HG03045 (cell line): ENCODE results near the gene MPO.
A peak's percentile ranks its signal among the peaks of the same experiment; 100 is the strongest.

Experiments
- ATAC-seq: cut with Tn5 transposase; IDR thresholded peaks from one replicate; pipeline ENCODE4 v1.9.1; 2021; ENCODE audit warnings: mild to moderate bottlenecking, moderate library complexity; ENCODE audit not compliant: unreplicated experiment

The MPO gene

GRCh38 chr17:58320570-58321323, 40.0 kb upstream of the MPO start:
- no peak for ATAC-seq

GRCh38 chr17:58320163-58320558, 39.4 kb upstream of the MPO start:
- no peak for ATAC-seq

DNA sequence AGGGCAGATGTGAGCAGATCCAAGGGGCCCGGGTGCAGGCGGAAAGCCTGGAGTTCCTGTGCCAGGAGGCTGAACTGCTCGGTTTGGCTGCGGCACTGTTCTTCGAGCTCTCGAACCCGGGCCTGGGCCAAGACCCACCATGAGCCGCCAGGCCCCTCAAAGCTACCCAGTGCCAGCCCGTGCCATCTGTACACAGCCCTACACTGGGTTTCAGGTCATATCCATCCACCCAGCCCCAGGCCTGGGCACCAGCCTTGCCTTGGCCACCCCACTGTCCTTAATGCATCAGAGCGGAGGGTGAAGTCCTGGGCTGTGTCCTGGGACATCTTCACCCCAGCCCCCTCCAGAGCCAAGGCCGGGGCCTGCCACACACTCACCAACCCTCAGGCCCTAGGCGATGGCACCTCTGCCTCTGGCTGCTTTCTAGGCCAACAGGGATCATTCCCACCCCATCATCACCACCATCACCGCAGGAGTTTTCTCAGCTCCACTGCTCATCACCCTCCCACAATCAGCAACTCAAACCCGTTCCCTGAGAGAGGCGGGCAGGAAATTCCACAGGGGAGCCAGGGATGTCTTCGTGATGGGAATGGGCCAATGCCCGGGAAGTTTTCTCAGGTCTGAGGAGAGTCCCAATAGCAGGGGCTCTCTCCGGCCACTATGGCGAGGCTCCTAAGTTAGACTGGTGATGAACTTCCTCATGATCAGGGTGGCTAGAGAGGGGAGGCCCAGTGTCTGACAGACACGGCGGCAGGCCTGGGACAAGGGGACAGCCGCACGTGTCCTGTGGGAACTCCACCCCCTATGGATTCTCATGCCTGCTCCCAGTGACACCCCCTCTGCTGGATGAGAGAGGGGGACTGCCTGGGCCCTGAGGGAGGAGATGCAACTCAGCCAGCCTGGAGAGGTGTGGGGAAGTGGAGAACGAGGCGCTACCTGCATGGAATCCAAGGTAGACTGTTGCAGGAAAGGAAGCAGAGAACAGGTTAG, 38.7 kb upstream of the MPO start:
- ATAC-seq = no peak

DNA sequence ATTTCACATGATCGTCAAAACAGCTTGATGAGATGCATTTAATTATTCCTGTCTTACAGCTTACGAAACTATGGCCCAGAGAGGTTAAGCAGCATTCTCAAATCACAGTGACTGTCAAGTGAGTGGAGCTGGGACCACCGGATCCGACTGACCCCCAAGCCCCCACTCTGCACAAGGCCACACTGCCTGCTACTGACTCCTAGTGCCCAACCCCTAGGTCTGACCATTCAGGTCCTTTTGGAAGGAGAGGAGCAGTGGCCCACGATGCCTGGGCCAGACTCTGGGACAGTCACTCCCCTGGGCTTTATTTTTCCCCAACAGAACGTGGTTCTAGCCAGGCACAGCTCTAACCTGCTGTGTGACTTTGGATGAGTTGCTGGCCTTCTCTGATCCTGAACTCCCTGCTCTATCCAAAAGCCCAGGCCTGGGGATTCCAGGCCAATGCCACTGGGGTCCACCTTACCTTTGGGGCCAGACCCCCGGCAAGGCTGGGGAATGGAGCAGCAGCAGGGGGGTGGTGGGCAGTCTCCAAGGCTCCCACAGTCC, 38.0 kb upstream of the MPO start:
- no peak for ATAC-seq

GRCh38 chr17:58318065-58318481, 37.3 kb upstream of the MPO start:
- ATAC-seq = no peak

GRCh38 chr17:58317421-58318064, 36.8 kb upstream of the MPO start:
- peak; percentile 48 for ATAC-seq

DNA sequence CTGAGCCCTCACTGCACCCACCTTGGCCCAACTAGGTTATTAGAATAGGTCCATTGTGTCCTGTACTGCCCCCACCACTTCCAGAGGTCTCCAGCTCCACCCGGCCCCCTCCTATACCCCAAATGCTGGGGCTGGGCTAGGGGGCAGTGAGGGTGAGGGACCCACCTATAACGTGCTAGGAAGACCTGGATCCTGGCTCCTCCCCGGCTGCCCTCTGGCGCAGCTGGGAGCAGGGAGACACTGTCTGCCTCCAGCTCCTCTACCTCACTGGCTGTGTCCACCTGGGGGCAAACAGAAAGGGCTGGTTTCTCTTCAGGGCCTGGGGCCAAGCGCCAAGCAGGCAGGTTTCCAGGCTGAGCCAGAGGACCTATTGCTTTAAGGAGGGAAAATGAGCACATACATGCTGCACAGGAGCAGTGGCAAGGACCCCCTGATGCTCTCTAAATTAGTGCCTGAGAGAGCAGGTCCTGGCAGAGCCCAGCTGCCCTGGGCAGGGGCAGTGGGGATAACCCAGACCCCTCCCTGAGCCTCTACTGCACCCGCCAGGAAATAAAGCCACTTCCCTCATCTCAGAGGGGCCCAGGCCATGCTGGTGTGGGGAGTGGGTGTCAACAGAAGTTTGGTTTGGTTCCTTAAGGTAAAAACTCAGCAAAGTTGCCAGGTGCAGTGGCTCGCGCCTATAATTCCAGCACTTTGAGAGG, 35.7 kb upstream of the MPO start:
- no peak for ATAC-seq

- no peak for ATAC-seq
These were observed 35.0 kb upstream of the MPO start for GRCh38 chr17:58315750-58316149.

- ATAC-seq = no peak
These were observed 34.6 kb upstream of the MPO start for GRCh38 chr17:58315281-58315711.

GRCh38 chr17:58314706-58315015, 33.9 kb upstream of the MPO start:
- ATAC-seq = no peak

DNA sequence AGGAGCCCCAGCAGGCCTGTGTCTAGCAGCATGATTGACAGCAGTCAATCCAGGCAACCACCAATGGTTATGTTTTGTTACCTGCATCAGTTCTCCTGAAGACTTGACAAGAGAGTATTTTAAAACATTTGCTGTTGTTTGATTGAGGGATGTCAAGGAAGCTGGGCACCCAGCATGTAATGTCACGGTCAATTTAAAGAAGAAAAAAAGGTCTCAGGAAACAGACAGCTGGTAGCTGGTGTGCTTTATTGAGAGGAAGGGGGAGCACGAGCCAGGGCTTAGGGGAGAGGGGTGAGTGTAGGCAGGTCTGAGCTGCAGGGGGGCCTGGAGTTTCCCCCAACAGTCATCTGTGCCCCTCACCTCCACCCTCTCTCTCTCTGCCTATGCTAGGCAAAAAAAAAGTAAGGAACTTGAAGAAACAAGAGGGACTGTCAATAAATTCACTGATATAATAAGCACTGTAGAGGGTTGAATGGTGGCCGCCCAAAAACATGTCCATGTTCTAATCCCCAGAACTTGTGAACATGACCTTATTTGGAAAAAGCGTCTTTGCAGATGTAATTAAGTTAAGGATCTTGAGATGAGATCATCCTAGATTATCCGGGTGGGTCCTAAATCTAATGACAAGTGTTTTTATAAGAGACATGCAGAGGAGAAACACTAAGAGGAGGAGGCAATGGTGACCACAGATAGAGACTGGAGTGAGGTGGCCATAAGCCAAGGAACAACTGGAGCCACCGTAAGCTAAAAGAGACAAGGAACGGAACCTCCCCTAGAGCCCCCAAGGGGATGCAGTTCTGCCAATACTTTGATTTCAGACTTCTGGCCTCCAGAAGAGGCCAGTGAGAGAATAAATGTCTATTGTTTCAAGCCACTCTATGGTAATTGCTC, 33.3 kb upstream of the MPO start:
- no peak for ATAC-seq

GRCh38 chr17:58312829-58313228, 32.1 kb upstream of the MPO start:
- ATAC-seq = no peak

- ATAC-seq = no peak
These were observed 31.4 kb upstream of the MPO start for GRCh38 chr17:58312021-58312630.

- ATAC-seq = no peak
These were observed 30.7 kb upstream of the MPO start for GRCh38 chr17:58311429-58311894.

GRCh38 chr17:58310511-58311428, 30.0 kb upstream of the MPO start:
- ATAC-seq = no peak

GRCh38 chr17:58309918-58310259, 29.2 kb upstream of the MPO start:
- ATAC-seq = no peak

DNA sequence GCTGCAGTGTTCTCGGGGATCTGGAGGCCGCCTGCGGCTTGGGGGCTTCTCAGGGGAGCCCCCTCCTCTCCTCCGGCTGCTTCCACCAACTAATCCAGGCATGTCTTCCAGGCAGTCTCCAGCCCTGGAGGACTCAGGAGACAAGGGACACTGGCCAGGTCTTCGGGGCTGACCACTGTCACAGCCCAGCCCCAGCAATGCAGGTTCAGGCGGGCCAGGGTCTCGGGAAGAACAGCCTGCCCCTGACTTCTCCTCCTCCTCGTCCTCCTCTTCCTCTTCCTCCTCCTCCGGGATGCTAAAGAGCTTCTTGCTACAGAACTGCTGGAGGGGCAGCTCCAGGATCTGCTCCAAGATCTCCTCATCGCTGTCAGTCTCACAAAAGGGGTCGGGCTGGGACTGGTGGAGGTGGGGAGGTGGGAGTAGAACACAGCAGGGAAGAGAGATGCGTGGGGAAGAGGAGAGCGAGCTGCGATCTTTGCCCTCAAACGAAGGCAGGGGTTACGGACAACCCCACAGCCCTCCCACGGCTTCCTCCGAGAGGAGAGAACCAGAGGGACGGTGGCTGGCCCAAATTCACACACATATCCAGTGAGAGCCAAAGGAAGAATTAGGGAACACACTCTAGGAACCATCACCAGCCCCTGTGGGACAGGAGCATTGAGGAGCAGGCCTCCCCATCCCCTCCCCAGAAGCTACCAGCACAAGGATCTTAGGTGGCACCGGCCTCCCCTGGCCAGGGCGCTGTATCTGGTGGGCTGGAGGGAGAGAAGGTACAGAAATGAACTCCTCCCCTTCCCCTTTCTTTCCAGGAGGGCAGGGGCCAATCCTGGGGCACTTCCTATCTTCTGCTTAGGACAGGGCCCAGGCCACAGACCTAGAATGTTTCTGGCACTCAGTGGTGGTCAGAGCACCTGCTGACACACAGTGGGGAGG, 28.5 kb upstream of the MPO start:
- no peak for ATAC-seq
